ENCODE data around the gene NBPF3.

DNA sequence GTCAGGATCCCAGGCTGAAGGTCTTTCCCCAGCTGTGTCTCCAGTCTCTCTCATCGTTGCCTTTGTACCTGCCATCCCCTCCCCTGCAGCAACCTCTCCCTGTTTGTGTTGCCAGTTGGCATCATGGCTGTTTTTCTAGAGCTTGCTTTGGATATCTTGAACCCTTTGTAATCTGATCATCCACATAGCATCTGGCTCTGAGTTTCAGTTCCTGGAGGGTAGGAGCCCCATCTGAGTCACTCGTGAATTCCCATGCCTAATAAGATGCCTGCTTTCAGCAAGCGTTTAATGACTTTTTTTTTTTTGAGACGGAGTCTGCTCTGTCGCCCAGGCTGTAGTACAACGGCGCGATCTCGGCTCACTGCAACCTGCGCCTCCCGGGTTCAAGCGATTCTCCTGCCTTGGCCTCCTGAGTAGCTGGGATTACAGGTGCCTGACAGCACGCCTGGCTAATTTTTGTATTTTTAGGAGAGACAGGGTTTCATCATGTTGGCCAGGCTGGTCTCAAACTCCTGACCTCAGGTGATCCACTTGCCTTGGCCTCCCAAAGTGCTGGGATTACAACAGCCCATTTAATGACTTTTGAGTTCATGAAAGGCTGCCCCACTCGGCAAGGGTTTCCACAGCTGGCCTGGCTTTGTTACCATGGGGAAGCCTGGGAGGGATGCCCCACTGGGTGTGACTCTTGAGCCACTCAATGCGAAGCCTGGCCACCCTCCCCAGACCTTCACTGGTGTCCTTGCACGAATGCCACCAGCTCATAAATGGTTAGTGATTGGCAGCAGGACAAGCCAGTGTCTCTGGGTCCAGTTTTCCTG is 81.2 kb downstream of the NBPF3 start:
- TF ChIP-seq, protein P1, sequence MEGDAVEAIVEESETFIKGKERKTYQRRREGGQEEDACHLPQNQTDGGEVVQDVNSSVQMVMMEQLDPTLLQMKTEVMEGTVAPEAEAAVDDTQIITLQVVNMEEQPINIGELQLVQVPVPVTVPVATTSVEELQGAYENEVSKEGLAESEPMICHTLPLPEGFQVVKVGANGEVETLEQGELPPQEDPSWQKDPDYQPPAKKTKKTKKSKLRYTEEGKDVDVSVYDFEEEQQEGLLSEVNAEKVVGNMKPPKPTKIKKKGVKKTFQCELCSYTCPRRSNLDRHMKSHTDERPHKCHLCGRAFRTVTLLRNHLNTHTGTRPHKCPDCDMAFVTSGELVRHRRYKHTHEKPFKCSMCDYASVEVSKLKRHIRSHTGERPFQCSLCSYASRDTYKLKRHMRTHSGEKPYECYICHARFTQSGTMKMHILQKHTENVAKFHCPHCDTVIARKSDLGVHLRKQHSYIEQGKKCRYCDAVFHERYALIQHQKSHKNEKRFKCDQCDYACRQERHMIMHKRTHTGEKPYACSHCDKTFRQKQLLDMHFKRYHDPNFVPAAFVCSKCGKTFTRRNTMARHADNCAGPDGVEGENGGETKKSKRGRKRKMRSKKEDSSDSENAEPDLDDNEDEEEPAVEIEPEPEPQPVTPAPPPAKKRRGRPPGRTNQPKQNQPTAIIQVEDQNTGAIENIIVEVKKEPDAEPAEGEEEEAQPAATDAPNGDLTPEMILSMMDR (IDR thresholded peaks at IDR 0.05) = no peak
- no peak for TF ChIP-seq POLR2A (IDR thresholded peaks at IDR 0.05)

Data from esophagus squamous epithelium (tissue), 4 donors.